SK-N-SH (cell line): ENCODE measurements around the gene PLEKHA6. TPM values are rescaled to one million over a fixed set of nuclear protein-coding genes. Genes with fewer than 3 reads are reported as not detected.

Experiments used
- CTCF ChIA-PET: fragments of 300-600, 350-600 bp; formaldehyde crosslinking; extraction: SDS; loops from one replicate; lab custom pipeline; 2021; lab: Yijun Ruan, JAX
- POLR2A ChIA-PET: fragments of 350-600 bp; sonication (Branson Sonifier 250); formaldehyde crosslinking; extraction: SDS; loops from one replicate; lab custom pipeline; 2020; ENCODE audit warnings: antibody characterized with exemption, inconsistent platforms; lab: Yijun Ruan, JAX
- DNase-seq: peaks from one replicate; pipeline ENCODE4 v3.0.0; 2012
- H2AFZ ChIP-seq: fragments of 200-600 bp; sonication (generic); 2 replicates; pipeline ENCODE4 v1.8.1; 2016; ENCODE audit warnings: antibody characterized with exemption, mild to moderate bottlenecking, low read depth
- H3F3A ChIP-seq: fragments of 200-600 bp; sonication (generic); replicated peaks from 2 replicates; pipeline ENCODE3; 2016; ENCODE audit warnings: antibody characterized with exemption, mild to moderate bottlenecking; ENCODE audit not compliant: insufficient read depth
- H3K27ac ChIP-seq, 2 experiments: fragments of 200-500 bp in 1 of 2; fragments of 200-600 bp in 1 of 2; sonication (Bioruptor generic) in 1 of 2; sonication (generic), shearing (Covaris generic) in 1 of 2; 2 replicates each; pipeline versions ENCODE4 v1.5.1 to v1.6.1; 2014 to 2016; ENCODE audit warnings: low read depth in 2 of 2, inconsistent platforms in 1 of 2, low read length in 1 of 2, mild to moderate bottlenecking in 1 of 2, mixed read lengths in 1 of 2
- H3K27me3 ChIP-seq: fragments of 200-600 bp; sonication (generic), shearing (Covaris generic); 2 replicates; pipeline ENCODE4 v1.6.1; 2016; ENCODE audit warnings: mixed run types; ENCODE audit not compliant: insufficient read depth
- H3K36me3 ChIP-seq, 2 experiments: fragments of 200-500 bp in 1 of 2; fragments of 200-600 bp in 1 of 2; sonication (Bioruptor generic) in 1 of 2; sonication (generic) in 1 of 2; replicated peaks in 1 of 2; 2 replicates each; pipeline versions ENCODE3 to v1.5.1; 2014 to 2016; ENCODE audit warnings: low read length in 1 of 2, mild to moderate bottlenecking in 1 of 2; ENCODE audit not compliant: insufficient read depth in 2 of 2, control insufficient read depth in 1 of 2
- H3K4me1 ChIP-seq, 2 experiments: fragments of 200-500 bp in 1 of 2; fragments of 200-600 bp in 1 of 2; sonication (Bioruptor generic) in 1 of 2; sonication (generic), shearing (Covaris generic) in 1 of 2; 2 replicates each; pipeline versions ENCODE4 v1.5.1 to v1.6.1; 2014 to 2016; ENCODE audit warnings: low read depth in 1 of 2, low read length in 1 of 2, mixed run types in 1 of 2; ENCODE audit not compliant: insufficient read depth in 2 of 2, control insufficient read depth in 1 of 2
- H3K4me2 ChIP-seq: fragments of 200-600 bp; sonication (generic), shearing (Covaris generic); 2 replicates; pipeline ENCODE4 v1.6.1; 2017; ENCODE audit warnings: mixed run types
- H3K4me3 ChIP-seq, 2 experiments: fragments of 200-500 bp in 1 of 2; fragments of 200-600 bp in 1 of 2; sonication (Bioruptor generic) in 1 of 2; sonication (generic), shearing (Covaris generic) in 1 of 2; 2 replicates each; pipeline versions ENCODE4 v1.5.1 to v1.8.1; 2014 to 2016; ENCODE audit warnings: low read depth in 2 of 2, inconsistent platforms in 1 of 2, low read length in 1 of 2, mild to moderate bottlenecking in 1 of 2, mixed read lengths in 1 of 2, moderate library complexity in 1 of 2
- H3K79me2 ChIP-seq: fragments of 200-600 bp; sonication (generic); 2 replicates; pipeline ENCODE4 v1.8.1; 2017; ENCODE audit warnings: mild to moderate bottlenecking; ENCODE audit not compliant: insufficient read depth
- H3K9ac ChIP-seq: fragments of 200-600 bp; sonication (generic); 2 replicates; pipeline ENCODE4 v1.6.1; 2017; ENCODE audit warnings: mixed run types
- H3K9me2 ChIP-seq: fragments of 200-600 bp; sonication (generic); 2 replicates; pipeline ENCODE4 v1.6.1; 2017; ENCODE audit warnings: mixed run types
- H3K9me3 ChIP-seq: fragments of 200-600 bp; sonication (generic); 2 replicates; pipeline ENCODE4 v1.6.1; 2017; ENCODE audit warnings: mixed run types, mild to moderate bottlenecking, moderate library complexity
- H4K20me1 ChIP-seq: fragments of 200-600 bp; sonication (generic); 2 replicates; pipeline ENCODE4 v1.6.1; 2017; ENCODE audit warnings: mild to moderate bottlenecking, mixed run types; ENCODE audit not compliant: insufficient read depth
- CHD2 ChIP-seq: fragments of 150-350 bp; IDR thresholded peaks from 2 replicates; pipeline ENCODE4 v1.6.1; 2018; ENCODE audit warnings: low read length; ENCODE audit not compliant: partially characterized antibody
- ELF1 ChIP-seq: IDR thresholded peaks from 2 replicates; pipeline ENCODE4 v1.4.0; 2012
- EP300 ChIP-seq, 2 experiments: IDR thresholded peaks; 2 replicates each; pipeline versions ENCODE4 v1.4.0 to v1.6.1; 2012; ENCODE audit warnings: borderline replicate concordance in 1 of 2, low read depth in 1 of 2, low read length in 1 of 2
- FOSL2 ChIP-seq: IDR thresholded peaks from 2 replicates; pipeline ENCODE4 v1.4.0; 2012; ENCODE audit warnings: low read depth, mild to moderate bottlenecking, moderate library complexity, borderline replicate concordance
- FOXM1 ChIP-seq: IDR thresholded peaks from 2 replicates; pipeline ENCODE4 v1.4.0; 2012; ENCODE audit warnings: low read depth, mild to moderate bottlenecking
- GABPA ChIP-seq: IDR thresholded peaks from 2 replicates; pipeline ENCODE4 v1.4.0; 2012; ENCODE audit warnings: low read depth, mild to moderate bottlenecking
- GATA2 ChIP-seq: sonication (generic); formaldehyde crosslinking; IDR thresholded peaks from 2 replicates; pipeline ENCODE4 v1.5.0; 2020; ENCODE audit warnings: mild to moderate bottlenecking, missing genetic modification reagents
- IRF3 ChIP-seq: fragments of 150-350 bp; IDR thresholded peaks from 2 replicates; pipeline ENCODE4 v1.6.1; 2016; ENCODE audit warnings: mild to moderate bottlenecking, low read depth, low read length
- JUND ChIP-seq: IDR thresholded peaks from 2 replicates; pipeline ENCODE4 v1.4.0; 2012
- MAX ChIP-seq: IDR thresholded peaks from 2 replicates; pipeline ENCODE4 v1.4.0; 2012; ENCODE audit warnings: low read depth
- MEF2A ChIP-seq: IDR thresholded peaks from 2 replicates; pipeline ENCODE4 v1.4.0; 2012; ENCODE audit warnings: low read depth, borderline replicate concordance
- MXI1 ChIP-seq: IDR thresholded peaks from 2 replicates; pipeline ENCODE4 v1.6.1; 2012; ENCODE audit warnings: mild to moderate bottlenecking, low read depth, low read length, improper control_type of control experiment
- NRF1 ChIP-seq: IDR thresholded peaks from 2 replicates; pipeline ENCODE4 v1.6.1; 2012; ENCODE audit warnings: low read depth, mild to moderate bottlenecking, low read length
- PBX3 ChIP-seq: IDR thresholded peaks from 2 replicates; pipeline ENCODE4; 2012
- POLR2AphosphoS5 ChIP-seq: IDR thresholded peaks from 2 replicates; pipeline ENCODE4 v1.6.1; 2012; ENCODE audit warnings: low read depth, low read length
- RCOR1 ChIP-seq: fragments of 150-350 bp; IDR thresholded peaks from 2 replicates; pipeline ENCODE4 v1.6.1; 2017; ENCODE audit warnings: antibody characterized with exemption, low read length
- RFX5 ChIP-seq: IDR thresholded peaks from 2 replicates; pipeline ENCODE4 v1.6.1; 2012; ENCODE audit warnings: mild to moderate bottlenecking, improper control_type of control experiment, low read length
- RXRA ChIP-seq: IDR thresholded peaks from 2 replicates; pipeline ENCODE4 v1.4.0; 2012; ENCODE audit warnings: low read depth, mild to moderate bottlenecking, borderline replicate concordance
- TAF1 ChIP-seq: IDR thresholded peaks from 2 replicates; pipeline ENCODE4 v1.6.1; 2012; ENCODE audit warnings: low read depth, mild to moderate bottlenecking, low read length, moderate library complexity, borderline replicate concordance
- USF1 ChIP-seq: IDR thresholded peaks from 2 replicates; pipeline ENCODE4 v1.4.0; 2012; ENCODE audit warnings: low read depth, borderline replicate concordance
- YY1 ChIP-seq: IDR thresholded peaks from 2 replicates; pipeline ENCODE4 v1.4.0; 2012; ENCODE audit warnings: low read depth, mild to moderate bottlenecking
- ZBTB33 ChIP-seq: IDR thresholded peaks from 2 replicates; pipeline ENCODE4 v1.4.0; 2012; ENCODE audit warnings: low read depth, borderline replicate concordance
- WGBS: methylation state at CpG from one replicate; pipeline ENCODE4 v1.1.6; 2017; ENCODE audit warnings: low lambda C conversion rate; 5-methylcytosine and 5-hydroxymethylcytosine counted together
- polyA plus RNA-seq, 3 experiments: library from polyadenylated mRNA; depleted of rRNA; stranded (reverse); fragments of >200 nt; gene quantifications; 2 replicates each; pipeline ENCODE4 v1.2.3, GENCODE V29; 2012

The PLEKHA6 gene
- polyA plus RNA-seq, 1 of the 3 experiments (the other 2 are of a cell fraction): 1.2 TPM

GRCh38 chr1:204284929-204285328 lies 74.8 kb downstream of the PLEKHA6 start:
- Histone ChIP-seq H3K9ac (no peak overlapping the region), H3K9me2 (no peaks in the 10 kb centered on the region), H2AFZ (no peak overlapping the region), H3K4me1 (peaks cover 0 to 64% of the 10 kb centered on the region in 2 experiments; a peak in 2 of 4 replicates), H3K4me2 (no peak overlapping the region), H3K27ac (peak overlapping the region in 1 of 2 experiments; percentile 89; a peak in 2 of 4 replicates), H4K20me1 (no peaks in the 10 kb centered on the region), H3K79me2 (no peaks in the 10 kb centered on the region), H3F3A (peaks cover 3% of the 10 kb centered on the region), H3K9me3 (no peaks in the 10 kb centered on the region), H3K36me3 (peaks cover 0 to 5% of the 10 kb centered on the region in 2 experiments), H3K4me3 (peak overlapping the region in 1 of 2 experiments; percentile 28; a peak in 1 of 4 replicates), H3K27me3 (peaks cover 20% of the 10 kb centered on the region; the same call in 1 of the 2 replicates)
- ChIA-PET CTCF (interaction anchor here (1.0 to 16.9 kb wide), 9 partner anchors 15 to 123 kb away, joined by 3 to 258 read pairs (median 4); partner anchors contain the start of gene PLEKHA6), POLR2A (interaction anchor here (1.4 to 8.8 kb wide), 7 partner anchors 9 to 78 kb away, joined by 5 to 70 read pairs (median 12); partner anchors contain the start of gene PLEKHA6)
- DNase-seq: no peak
- WGBS: 88% methylated on average over 2 of the region's 2 CpGs
- TF ChIP-seq FOSL2: no peak
- TF ChIP-seq CHD2: no peak
- no peak for TF ChIP-seq FOXM1
- no peak for TF ChIP-seq GATA2 (CRISPR knock-in tag)
- TF ChIP-seq MAX: no peak
- TF ChIP-seq GABPA: no peak
- no peak for TF ChIP-seq NRF1
- no peak for TF ChIP-seq YY1
- no peak for TF ChIP-seq RFX5
- TF ChIP-seq JUND: no peak
- no peak for TF ChIP-seq MXI1
- TF ChIP-seq POLR2AphosphoS5: no peak
- no peak for TF ChIP-seq TAF1
- no peak for TF ChIP-seq MEF2A
- TF ChIP-seq RXRA: no peak
- no peak for TF ChIP-seq ELF1

- WGBS: 57% methylated on average over 8 of the region's 9 CpGs
- Histone ChIP-seq H3K27ac (peak overlapping the region in 1 of 2 experiments; percentile 89; a peak in 2 of 4 replicates), H3K4me2 (no peak overlapping the region)
- no peak for TF ChIP-seq USF1
- TF ChIP-seq RCOR1: 0 out of 2 replicates have a peak, but pooled peaks have one; percentile 34
- peak; percentile 17 for TF ChIP-seq CHD2
- TF ChIP-seq ZBTB33: no peak
- no peak for TF ChIP-seq PBX3
- peak in 1 of 2 experiments; percentile 42; a peak in 1 of 4 replicates for TF ChIP-seq EP300 (IDR thresholded peaks at IDR 0.05; ENCODE audit: borderline replicate concordance in 1 of 2, low read depth in 1 of 2, low read length in 1 of 2)
- no peak for TF ChIP-seq IRF3
Observed at GRCh38 chr1:204283711-204284651, 75.7 kb downstream of the PLEKHA6 start.

More at GRCh38 chr1:204283711-204284651, 75.7 kb downstream of the PLEKHA6 start:
- Histone ChIP-seq H3K79me2 (no peaks in the 10 kb centered on the region), H3K9me3 (no peaks in the 10 kb centered on the region), H3K9me2 (no peaks in the 10 kb centered on the region), H3K9ac (no peak overlapping the region), H3K36me3 (peaks cover 0 to 5% of the 10 kb centered on the region in 2 experiments), H3K27me3 (peaks cover 13% of the 10 kb centered on the region; the same call in 1 of the 2 replicates), H3K4me1 (peaks cover 0 to 64% of the 10 kb centered on the region in 2 experiments; a peak in 2 of 4 replicates), H3K4me3 (peak overlapping the region in 1 of 2 experiments; percentile 28; a peak in 2 of 4 replicates), H3F3A (peaks cover 3% of the 10 kb centered on the region), H2AFZ (no peak overlapping the region), H4K20me1 (no peaks in the 10 kb centered on the region)
- DNase-seq: peak; percentile 52
- POLR2A ChIA-PET: interaction anchor here (0.9 to 8.8 kb wide), 15 partner anchors 8 to 232 kb away, joined by 3 to 70 read pairs (median 5); partner anchors contain the start of genes MDM4 and PLEKHA6
- CTCF ChIA-PET: interaction anchor here (0.6 to 16.9 kb wide), 13 partner anchors 8 to 154 kb away, joined by 3 to 258 read pairs (median 4); partner anchors contain the start of gene PLEKHA6
